IPS-18c (cell line): Measurements from ENCODE around the gene SORCS1.
"Not testable (repeated sequence)": the region's sequence is repeated elsewhere in the genome, so short reads cannot be mapped to it uniquely, and the experiment has no call there.

Experiments
- H3K4me3 ChIP-seq: 2 replicates; pipeline ENCODE4 v1.7.0; 2013; ENCODE audit warnings: low read depth, mild to moderate bottlenecking, low read length, moderate library complexity; ENCODE audit not compliant: insufficient read depth
- H3K9me3 ChIP-seq: one replicate; pipeline ENCODE4 v1.6.1; 2013; ENCODE audit warnings: mild to moderate bottlenecking, low read length, moderate library complexity; ENCODE audit not compliant: control insufficient read depth, insufficient read depth

SORCS1 gene

DNA sequence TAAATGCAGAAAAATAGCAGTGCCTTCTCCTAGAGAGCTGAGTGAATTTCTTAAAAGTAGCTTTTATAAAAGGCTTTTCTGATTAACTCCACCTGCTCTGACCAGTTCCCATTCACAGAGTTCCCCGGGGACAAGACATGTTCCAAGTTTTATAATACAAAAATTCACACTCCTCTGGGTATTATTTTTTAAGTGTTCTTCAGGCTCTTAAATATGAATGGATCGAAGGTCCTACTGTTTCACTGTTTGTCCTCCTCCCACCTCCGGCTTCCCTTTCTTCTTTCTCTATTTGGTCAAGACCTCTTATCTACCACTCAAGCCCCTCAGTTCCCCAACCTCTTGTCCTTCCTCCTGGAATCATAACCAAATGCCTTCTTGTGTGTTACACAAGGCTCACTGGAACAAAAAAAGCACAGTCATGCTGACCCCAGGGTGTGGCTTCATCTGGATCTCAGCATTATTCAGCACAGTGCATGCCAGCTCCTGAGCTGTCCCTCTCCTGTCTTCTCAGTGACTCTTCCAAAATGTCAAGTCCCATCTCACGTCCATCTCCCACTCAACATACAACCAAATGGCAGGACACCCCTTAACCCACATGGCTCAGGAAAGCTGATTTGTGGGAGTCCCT is 222.4 kb downstream of the SORCS1 start:
- no peak overlapping the region for H3K4me3 ChIP-seq
- no peaks in the 10 kb centered on the region for H3K9me3 ChIP-seq

DNA sequence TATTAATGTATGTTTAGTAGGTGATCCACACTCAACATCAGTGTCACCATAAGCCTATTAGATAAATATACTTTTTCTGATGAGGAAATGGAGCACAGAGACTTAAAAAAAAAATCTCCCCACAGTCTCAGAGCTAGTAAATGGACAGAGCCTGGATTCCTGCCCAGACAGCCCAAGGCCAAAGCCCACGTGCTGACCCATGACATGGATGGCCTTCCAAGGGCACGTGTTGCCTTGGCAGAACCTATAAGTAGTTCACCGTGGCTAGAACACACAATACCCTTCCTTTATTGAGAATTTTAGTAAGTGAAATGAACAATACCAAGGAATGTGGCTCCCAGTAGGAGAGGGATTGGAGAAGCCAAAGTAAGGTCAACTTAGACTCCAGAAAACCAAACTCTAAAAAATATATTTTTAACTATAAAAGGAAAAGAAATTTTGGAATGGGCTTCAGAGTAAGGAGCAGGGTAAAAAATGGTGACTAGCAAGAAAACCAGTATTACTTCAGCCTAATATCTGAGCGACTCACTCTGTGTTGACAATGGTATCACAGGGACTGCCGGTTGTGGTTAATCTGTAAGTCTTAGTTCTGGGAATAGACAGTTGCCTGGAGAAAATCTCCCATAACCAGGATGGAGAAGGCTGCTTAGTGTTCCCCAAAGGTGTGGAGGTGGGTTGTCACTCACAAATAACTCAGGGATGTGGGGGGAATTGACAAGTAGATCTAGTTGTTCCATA is 223.0 kb downstream of the SORCS1 start:
- Histone ChIP-seq H3K9me3 (no peaks in the 10 kb centered on the region), H3K4me3 (no peak overlapping the region)

DNA sequence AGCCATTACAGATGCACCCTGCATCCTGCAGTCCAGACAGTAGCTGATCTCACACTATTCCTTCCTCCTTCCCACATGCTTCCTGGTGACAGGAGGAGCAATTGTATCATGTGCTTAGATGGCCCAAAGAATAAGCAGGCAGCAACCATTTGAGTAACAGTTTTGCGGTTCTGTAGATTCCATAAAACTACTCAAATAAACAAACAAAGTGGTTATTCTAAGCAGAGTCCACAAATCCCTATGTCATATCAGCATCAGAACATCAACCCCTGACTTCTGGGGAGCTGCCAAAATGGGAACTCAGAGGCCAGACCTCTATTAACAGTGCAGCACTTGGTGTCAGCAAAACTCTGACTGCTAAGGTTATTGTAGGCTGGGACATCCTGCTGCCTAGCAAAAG is 226.0 kb downstream of the SORCS1 start:
- Histone ChIP-seq H3K4me3 (no peak overlapping the region), H3K9me3 (no peaks in the 10 kb centered on the region)

DNA sequence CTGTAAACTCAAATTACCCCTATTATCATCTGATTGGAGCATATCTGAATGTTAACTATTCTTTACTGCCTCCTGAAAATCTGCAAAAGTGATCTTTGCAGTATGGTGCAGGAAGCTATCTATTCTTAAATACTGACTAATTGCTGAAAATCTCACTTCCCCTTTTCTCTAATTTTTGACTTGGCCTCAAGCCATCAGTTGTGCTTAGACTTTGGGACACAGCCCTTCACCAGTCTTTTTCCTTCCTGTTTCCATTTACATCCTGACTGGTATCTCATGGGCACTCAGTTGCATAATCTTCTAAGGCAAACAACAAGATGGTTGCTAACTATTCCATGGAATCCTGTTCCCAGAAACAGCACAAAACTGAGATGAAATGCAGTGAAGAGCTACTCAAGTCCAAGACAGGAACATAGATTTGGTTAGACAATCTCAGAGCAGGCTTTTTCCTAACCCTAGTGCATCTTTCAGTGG is 228.5 kb downstream of the SORCS1 start:
- Histone ChIP-seq H3K4me3 (no peak overlapping the region), H3K9me3 (no peaks in the 10 kb centered on the region)

DNA sequence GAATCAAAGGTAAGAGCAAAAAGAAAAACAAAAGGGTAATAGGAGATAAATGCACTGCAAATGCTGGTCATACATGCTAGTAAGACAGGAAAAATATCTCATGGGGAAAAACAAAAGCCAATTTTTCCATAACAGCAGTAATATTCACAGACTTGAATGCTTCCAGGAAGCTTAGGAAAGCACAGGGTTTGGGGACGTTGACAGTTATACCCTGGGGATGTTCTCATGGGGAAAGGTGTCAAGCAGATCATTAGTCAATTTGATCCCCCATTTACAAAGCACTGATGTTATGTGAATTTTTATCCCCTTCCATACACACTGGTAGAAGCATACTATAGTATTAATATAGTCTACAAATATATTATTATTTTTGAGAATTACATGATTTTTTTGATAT is 232.7 kb downstream of the SORCS1 start:
- no peaks in the 10 kb centered on the region for H3K9me3 ChIP-seq
- no peak overlapping the region for H3K4me3 ChIP-seq

DNA sequence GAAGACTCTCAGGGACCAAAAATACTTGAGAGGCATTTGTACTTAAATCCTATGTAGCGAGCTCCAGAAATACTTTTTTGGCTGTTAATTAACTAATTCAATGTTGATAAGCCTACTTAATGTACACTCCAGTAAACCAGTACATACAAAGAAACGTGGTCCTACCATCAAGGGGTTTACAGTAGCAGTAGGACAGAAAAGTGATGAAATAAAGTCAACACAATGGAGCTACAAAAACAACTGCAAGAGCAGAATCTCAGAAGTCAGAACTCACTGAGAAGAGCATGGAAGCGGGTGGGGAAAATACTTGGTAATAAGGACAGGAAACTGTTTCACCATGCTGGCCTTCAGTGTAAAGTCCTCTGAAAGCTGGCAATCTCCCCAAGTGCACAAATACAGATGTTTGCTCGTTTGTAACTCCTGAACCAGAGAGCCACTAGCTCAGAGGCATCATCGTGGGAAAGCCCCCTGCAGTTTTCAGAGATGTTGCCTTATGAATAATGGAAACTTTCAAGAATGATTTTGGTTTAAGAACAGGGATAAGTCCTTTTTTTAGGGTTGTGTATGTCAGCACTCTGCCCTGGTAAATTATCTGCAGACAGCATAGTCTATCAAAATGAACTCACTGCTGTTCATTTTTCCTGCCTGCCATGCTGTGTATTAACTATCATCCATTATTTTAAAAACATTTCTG is 233.2 kb downstream of the SORCS1 start:
- Histone ChIP-seq H3K9me3 (no peaks in the 10 kb centered on the region), H3K4me3 (no peak overlapping the region)

DNA sequence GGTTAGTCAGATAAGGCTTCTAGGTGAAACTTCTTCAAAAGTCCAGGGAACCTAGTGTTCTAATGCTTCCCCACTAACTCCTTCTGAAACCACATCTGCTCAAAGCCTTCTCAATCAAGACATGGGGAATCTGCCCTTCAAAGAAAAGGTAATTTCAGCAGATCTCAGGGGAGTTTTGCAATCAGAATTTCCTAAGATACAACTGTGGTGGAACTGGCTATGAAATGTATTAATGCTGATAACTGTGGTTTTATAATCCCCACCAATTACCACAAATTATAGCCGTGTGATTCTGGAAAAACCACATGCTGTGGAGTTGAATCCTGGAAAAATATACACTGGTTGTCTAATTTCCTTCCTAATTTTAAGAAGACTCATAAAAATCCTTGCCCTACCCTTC is 233.8 kb downstream of the SORCS1 start:
- no peak overlapping the region for H3K4me3 ChIP-seq
- no peaks in the 10 kb centered on the region for H3K9me3 ChIP-seq

DNA sequence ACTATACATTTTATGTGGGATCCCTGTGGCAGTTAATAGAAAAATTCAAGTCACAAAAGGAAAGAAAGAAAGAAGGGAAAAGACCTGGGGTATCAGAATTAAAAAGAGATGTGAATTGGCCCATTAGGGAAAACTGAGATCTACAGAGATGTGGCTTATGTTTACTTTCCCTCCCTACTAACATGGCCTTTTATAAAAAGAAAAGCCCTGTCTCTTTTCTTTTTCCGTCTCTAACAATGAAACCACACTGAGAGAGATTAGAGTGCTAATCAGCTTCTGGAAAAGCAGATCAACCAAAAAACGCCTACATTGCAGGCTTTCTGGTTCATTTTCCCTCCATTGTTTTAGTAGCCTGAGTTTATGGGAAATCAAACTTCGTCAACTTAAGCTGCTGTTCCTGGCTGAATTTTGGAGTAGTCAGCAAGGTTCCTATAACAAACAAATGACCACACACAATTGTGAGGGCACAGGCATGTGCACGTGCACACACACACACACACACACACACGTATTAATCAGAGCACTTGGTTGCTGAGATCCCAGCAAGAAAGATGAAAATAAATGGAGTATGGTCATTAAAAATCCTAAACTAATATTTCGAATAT is 235.1 kb downstream of the SORCS1 start:
- Histone ChIP-seq H3K4me3 (no peak overlapping the region), H3K9me3 (no peaks in the 10 kb centered on the region)

DNA sequence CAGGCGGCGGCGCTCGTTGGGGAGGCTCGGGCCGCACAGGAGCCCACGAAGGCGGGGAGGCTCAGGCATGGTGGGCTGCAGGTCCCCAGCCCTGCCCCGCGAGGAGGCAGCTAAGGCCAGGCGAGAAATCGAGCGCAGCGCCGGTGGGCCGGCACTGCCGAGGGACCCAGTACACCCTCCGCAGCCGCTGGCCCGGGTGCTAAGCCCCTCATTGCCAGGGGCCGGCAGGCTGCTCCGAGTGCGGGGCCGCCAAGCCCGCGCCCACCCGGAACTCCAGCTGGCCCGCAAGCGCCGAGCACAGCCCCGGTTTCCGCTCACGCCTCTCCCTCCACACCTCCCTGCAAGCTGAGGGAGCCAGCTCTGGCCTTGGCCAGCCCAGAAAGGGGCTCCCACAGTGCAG is 236.4 kb downstream of the SORCS1 start:
- H3K9me3 ChIP-seq, H3K4me3 ChIP-seq: not testable (repeated sequence)

DNA sequence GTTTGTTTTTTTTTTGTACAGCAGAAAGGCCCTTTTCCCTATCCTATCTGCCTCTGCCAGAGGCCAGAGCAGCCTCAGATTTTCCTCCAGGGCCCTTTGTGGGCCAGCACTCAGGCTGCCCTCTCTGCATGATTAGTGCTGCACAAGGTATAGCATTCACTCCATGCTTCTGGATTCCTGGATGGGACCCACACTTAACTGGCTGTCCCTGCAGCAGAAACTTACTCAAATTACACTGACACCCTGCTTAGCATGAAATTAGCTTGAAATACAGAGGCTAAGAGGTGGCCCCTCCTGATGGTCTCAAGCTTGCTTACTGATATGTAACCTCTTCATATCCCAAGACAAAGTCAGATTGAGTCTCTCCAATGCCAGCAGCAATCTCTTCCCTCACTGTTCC is 239.3 kb downstream of the SORCS1 start:
- Histone ChIP-seq H3K9me3 (no peaks in the 10 kb centered on the region), H3K4me3 (no peak overlapping the region)

DNA sequence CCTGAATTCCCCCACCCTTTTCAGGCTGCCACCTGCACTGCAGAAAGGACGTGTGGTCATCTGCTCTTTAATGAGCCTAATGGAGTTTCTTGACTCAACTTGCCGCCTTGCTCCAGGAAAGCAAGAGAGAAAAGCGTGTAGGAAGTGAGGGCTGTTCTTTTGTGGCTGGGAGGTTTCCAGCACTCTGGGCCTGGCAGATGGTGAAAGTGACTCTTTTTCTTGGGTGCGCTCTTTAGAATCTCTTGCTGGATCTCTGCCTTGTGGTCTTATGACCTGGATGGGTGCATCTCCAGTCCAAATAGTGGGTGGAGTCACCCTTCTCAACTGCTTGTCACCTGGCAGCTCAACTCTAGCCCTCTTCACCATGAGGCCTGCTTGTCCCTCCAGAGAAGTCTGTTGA is 244.0 kb downstream of the SORCS1 start:
- Histone ChIP-seq H3K4me3 (no peak overlapping the region), H3K9me3 (no peaks in the 10 kb centered on the region)

DNA sequence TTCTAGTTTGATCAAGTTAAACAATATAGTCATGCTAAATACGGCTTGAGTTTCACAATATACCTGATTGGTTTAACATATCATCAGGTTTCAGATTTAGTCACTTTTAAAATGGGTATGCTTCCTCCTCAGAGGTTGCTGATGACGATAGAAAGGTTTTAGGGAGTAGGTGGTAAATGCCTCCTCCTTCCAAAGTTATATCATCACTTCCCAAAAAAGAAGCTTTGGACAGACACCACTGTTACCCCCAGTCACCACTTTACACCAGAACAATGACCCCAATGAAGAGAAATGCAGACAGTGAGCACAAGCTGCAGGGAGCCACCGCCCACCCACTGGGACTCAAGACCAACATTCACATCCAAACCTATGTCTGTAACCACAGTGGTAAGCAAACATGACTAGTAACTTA is 244.6 kb downstream of the SORCS1 start:
- Histone ChIP-seq H3K4me3 (no peak overlapping the region), H3K9me3 (no peaks in the 10 kb centered on the region)

DNA sequence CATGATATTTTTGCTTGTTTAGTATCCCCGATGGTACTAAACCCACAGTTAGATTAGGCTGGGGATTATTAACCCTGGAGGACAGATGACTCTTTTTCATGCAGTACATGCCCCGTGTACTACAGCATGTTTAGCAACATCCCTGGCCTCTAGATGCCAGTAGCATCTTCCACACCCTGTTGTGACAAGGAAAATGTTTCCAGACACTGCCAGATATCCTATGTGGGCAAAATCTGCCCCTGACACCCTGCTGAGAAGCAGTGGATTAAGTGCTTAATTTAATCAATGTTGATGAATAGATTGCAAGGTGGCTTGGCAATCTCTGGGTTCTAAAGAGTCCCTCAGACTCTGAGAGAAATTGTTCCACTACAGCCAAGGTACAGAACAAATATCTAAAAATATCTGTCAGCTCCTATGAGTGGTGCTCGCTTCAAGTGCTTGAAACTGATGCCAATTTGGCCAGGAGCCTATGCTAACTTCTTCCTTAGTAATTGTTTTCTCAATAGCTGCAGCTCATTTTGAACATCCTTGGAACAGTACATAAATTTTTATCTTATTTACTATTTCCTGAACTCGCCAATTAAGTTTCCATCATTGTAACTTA is 247.0 kb downstream of the SORCS1 start:
- no peak overlapping the region for H3K4me3 ChIP-seq
- no peaks in the 10 kb centered on the region for H3K9me3 ChIP-seq

DNA sequence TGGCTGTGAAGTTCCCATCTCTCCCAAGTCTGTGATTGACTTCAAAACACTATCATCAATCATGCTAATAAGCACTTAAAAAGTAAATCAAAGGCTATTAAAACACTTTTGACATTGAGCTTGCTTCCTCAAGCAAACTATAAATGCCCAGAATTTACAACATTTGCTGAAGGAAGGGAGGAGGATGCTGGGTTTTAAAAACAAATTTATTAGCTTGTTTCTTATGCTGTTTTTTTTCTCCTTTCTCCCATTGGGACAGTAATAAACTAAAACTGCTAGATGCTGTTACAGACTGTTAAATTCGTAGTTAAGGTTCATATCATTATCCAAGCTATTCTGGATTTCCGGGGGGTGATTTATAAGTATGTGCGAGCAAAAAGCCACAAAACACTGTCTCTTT is 250.5 kb downstream of the SORCS1 start:
- Histone ChIP-seq H3K9me3 (no peaks in the 10 kb centered on the region), H3K4me3 (no peak overlapping the region)

DNA sequence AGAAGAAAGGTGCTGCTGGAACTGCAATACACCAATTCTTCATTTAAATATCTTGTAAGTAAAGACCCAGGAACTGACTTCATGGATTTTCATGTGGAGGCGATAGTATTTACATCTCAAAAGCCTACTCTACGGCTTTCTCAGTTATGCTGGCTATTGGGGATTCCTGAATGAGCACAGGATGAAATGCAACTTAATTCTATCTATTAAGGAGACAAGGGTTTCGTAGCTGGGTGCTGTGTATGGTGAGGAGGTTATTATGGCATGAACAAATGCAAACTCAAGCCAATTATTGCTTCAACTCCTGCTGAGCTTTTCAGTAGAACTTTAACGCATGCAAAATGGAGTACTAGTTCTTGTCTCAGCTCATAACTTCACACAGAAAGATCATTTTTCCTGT is 251.2 kb downstream of the SORCS1 start:
- H3K9me3 ChIP-seq = no peaks in the 10 kb centered on the region
- H3K4me3 ChIP-seq = no peak overlapping the region

DNA sequence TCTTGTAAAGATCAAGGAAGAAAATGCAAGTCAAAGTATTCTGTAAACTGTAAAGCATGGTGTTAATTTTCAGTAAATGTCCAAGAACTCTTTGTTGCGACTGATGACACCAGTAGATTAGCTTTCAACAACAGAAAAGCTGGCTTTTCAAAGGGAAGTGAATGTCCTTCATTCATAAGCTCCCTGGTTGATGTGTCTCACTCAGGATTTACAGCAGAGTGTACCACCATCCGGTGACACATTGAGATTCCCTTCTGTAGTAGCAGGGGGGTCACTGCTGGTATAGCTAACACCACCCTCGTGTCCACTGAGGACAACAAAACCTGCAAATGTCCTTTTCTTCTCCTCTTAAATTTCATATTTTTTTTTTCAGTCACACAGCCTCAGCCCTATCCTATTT is 253.4 kb downstream of the SORCS1 start:
- Histone ChIP-seq H3K4me3 (no peak overlapping the region), H3K9me3 (no peaks in the 10 kb centered on the region)

DNA sequence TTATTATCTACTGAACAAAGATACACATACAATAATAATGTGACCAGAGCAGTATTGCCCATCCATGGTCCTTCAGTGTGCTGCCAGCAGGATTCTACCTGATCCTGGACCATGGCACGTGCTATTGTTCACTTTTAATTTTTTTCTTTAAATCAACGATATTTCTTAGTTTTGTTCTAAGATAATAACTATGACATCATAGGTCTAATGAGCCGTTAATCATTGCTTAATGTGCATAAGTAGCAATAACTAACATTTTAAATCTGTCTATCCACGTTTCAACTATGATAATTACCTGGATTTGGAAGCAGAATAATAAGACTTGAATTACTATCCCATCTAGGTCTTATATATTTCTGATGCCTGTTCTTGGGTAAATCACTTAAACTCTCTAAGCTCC is 253.8 kb downstream of the SORCS1 start:
- Histone ChIP-seq H3K9me3 (no peaks in the 10 kb centered on the region), H3K4me3 (no peak overlapping the region)

DNA sequence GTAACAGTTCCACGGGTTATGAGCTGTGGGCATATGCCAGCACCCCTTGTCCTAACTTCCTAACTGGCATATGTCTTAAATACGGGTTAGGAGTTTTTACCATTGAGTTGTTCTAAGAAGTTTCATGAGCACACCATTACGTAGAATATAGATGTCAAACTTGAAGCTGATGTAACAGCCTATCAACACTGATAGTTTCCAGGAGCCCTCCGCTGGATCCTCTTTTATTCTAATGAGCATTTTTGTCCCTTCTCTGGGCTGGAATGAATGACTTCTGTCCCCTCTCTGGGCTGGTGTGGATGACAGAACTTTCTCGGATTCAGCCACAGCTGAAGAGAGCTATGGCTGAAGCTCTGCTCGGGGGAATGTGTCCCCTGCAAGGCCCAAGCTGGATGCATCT is 256.3 kb downstream of the SORCS1 start:
- Histone ChIP-seq H3K4me3 (no peak overlapping the region), H3K9me3 (no peaks in the 10 kb centered on the region)
